SK-N-SH (cell line): Measurements from ENCODE around the gene PEX16. TPM values are rescaled to one million over a fixed set of nuclear protein-coding genes. Genes with fewer than 3 reads are reported as not detected.

Experiments
- CTCF ChIA-PET: fragments of 300-600, 350-600 bp; formaldehyde crosslinking; extraction: SDS; loops from one replicate; lab custom pipeline; 2021; lab: Yijun Ruan, JAX
- POLR2A ChIA-PET: fragments of 350-600 bp; sonication (Branson Sonifier 250); formaldehyde crosslinking; extraction: SDS; loops from one replicate; lab custom pipeline; 2020; ENCODE audit warnings: antibody characterized with exemption, inconsistent platforms; lab: Yijun Ruan, JAX
- DNase-seq: peaks from one replicate; pipeline ENCODE4 v3.0.0; 2012
- H2AFZ ChIP-seq: fragments of 200-600 bp; sonication (generic); 2 replicates; pipeline ENCODE4 v1.8.1; 2016; ENCODE audit warnings: antibody characterized with exemption, mild to moderate bottlenecking, low read depth
- H3F3A ChIP-seq: fragments of 200-600 bp; sonication (generic); replicated peaks from 2 replicates; pipeline ENCODE3; 2016; ENCODE audit warnings: antibody characterized with exemption, mild to moderate bottlenecking; ENCODE audit not compliant: insufficient read depth
- H3K27ac ChIP-seq, 2 experiments: fragments of 200-500 bp in 1 of 2; fragments of 200-600 bp in 1 of 2; sonication (Bioruptor generic) in 1 of 2; sonication (generic), shearing (Covaris generic) in 1 of 2; 2 replicates each; pipeline versions ENCODE4 v1.5.1 to v1.6.1; 2014 to 2016; ENCODE audit warnings: low read depth in 2 of 2, inconsistent platforms in 1 of 2, low read length in 1 of 2, mild to moderate bottlenecking in 1 of 2, mixed read lengths in 1 of 2
- H3K27me3 ChIP-seq: fragments of 200-600 bp; sonication (generic), shearing (Covaris generic); 2 replicates; pipeline ENCODE4 v1.6.1; 2016; ENCODE audit warnings: mixed run types; ENCODE audit not compliant: insufficient read depth
- H3K36me3 ChIP-seq, 2 experiments: fragments of 200-500 bp in 1 of 2; fragments of 200-600 bp in 1 of 2; sonication (Bioruptor generic) in 1 of 2; sonication (generic) in 1 of 2; replicated peaks in 1 of 2; 2 replicates each; pipeline versions ENCODE3 to v1.5.1; 2014 to 2016; ENCODE audit warnings: low read length in 1 of 2, mild to moderate bottlenecking in 1 of 2; ENCODE audit not compliant: insufficient read depth in 2 of 2, control insufficient read depth in 1 of 2
- H3K4me1 ChIP-seq, 2 experiments: fragments of 200-500 bp in 1 of 2; fragments of 200-600 bp in 1 of 2; sonication (Bioruptor generic) in 1 of 2; sonication (generic), shearing (Covaris generic) in 1 of 2; 2 replicates each; pipeline versions ENCODE4 v1.5.1 to v1.6.1; 2014 to 2016; ENCODE audit warnings: low read depth in 1 of 2, low read length in 1 of 2, mixed run types in 1 of 2; ENCODE audit not compliant: insufficient read depth in 2 of 2, control insufficient read depth in 1 of 2
- H3K4me2 ChIP-seq: fragments of 200-600 bp; sonication (generic), shearing (Covaris generic); 2 replicates; pipeline ENCODE4 v1.6.1; 2017; ENCODE audit warnings: mixed run types
- H3K4me3 ChIP-seq, 2 experiments: fragments of 200-500 bp in 1 of 2; fragments of 200-600 bp in 1 of 2; sonication (Bioruptor generic) in 1 of 2; sonication (generic), shearing (Covaris generic) in 1 of 2; 2 replicates each; pipeline versions ENCODE4 v1.5.1 to v1.8.1; 2014 to 2016; ENCODE audit warnings: low read depth in 2 of 2, inconsistent platforms in 1 of 2, low read length in 1 of 2, mild to moderate bottlenecking in 1 of 2, mixed read lengths in 1 of 2, moderate library complexity in 1 of 2
- H3K79me2 ChIP-seq: fragments of 200-600 bp; sonication (generic); 2 replicates; pipeline ENCODE4 v1.8.1; 2017; ENCODE audit warnings: mild to moderate bottlenecking; ENCODE audit not compliant: insufficient read depth
- H3K9ac ChIP-seq: fragments of 200-600 bp; sonication (generic); 2 replicates; pipeline ENCODE4 v1.6.1; 2017; ENCODE audit warnings: mixed run types
- H3K9me2 ChIP-seq: fragments of 200-600 bp; sonication (generic); 2 replicates; pipeline ENCODE4 v1.6.1; 2017; ENCODE audit warnings: mixed run types
- H3K9me3 ChIP-seq: fragments of 200-600 bp; sonication (generic); 2 replicates; pipeline ENCODE4 v1.6.1; 2017; ENCODE audit warnings: mixed run types, mild to moderate bottlenecking, moderate library complexity
- H4K20me1 ChIP-seq: fragments of 200-600 bp; sonication (generic); 2 replicates; pipeline ENCODE4 v1.6.1; 2017; ENCODE audit warnings: mild to moderate bottlenecking, mixed run types; ENCODE audit not compliant: insufficient read depth
- EP300 ChIP-seq, 2 experiments: IDR thresholded peaks; 2 replicates each; pipeline versions ENCODE4 v1.4.0 to v1.6.1; 2012; ENCODE audit warnings: borderline replicate concordance in 1 of 2, low read depth in 1 of 2, low read length in 1 of 2
- FOSL2 ChIP-seq: IDR thresholded peaks from 2 replicates; pipeline ENCODE4 v1.4.0; 2012; ENCODE audit warnings: low read depth, mild to moderate bottlenecking, moderate library complexity, borderline replicate concordance
- FOXJ3 ChIP-seq: sonication (generic); formaldehyde crosslinking; IDR thresholded peaks from 2 replicates; pipeline ENCODE4 v1.5.1; 2020; ENCODE audit warnings: mild to moderate bottlenecking, missing genetic modification reagents
- FOXM1 ChIP-seq: IDR thresholded peaks from 2 replicates; pipeline ENCODE4 v1.4.0; 2012; ENCODE audit warnings: low read depth, mild to moderate bottlenecking
- IRF3 ChIP-seq: fragments of 150-350 bp; IDR thresholded peaks from 2 replicates; pipeline ENCODE4 v1.6.1; 2016; ENCODE audit warnings: mild to moderate bottlenecking, low read depth, low read length
- MEF2A ChIP-seq: IDR thresholded peaks from 2 replicates; pipeline ENCODE4 v1.4.0; 2012; ENCODE audit warnings: low read depth, borderline replicate concordance
- NFIC ChIP-seq: IDR thresholded peaks from 2 replicates; pipeline ENCODE4 v1.4.0; 2012; ENCODE audit warnings: borderline replicate concordance
- NRF1 ChIP-seq: IDR thresholded peaks from 2 replicates; pipeline ENCODE4 v1.6.1; 2012; ENCODE audit warnings: low read depth, mild to moderate bottlenecking, low read length
- PBX3 ChIP-seq: IDR thresholded peaks from 2 replicates; pipeline ENCODE4; 2012
- RCOR1 ChIP-seq: fragments of 150-350 bp; IDR thresholded peaks from 2 replicates; pipeline ENCODE4 v1.6.1; 2017; ENCODE audit warnings: antibody characterized with exemption, low read length
- REST ChIP-seq: IDR thresholded peaks from 2 replicates; pipeline ENCODE4 v1.6.1; 2012; ENCODE audit warnings: mild to moderate bottlenecking, low read depth, low read length, moderate library complexity
- RFX5 ChIP-seq: IDR thresholded peaks from 2 replicates; pipeline ENCODE4 v1.6.1; 2012; ENCODE audit warnings: mild to moderate bottlenecking, improper control_type of control experiment, low read length
- SMC3 ChIP-seq: IDR thresholded peaks from 2 replicates; pipeline ENCODE4 v1.6.1; 2012; ENCODE audit warnings: low read depth, low read length, improper control_type of control experiment
- YY1 ChIP-seq: IDR thresholded peaks from 2 replicates; pipeline ENCODE4 v1.4.0; 2012; ENCODE audit warnings: low read depth, mild to moderate bottlenecking
- WGBS: methylation state at CpG from one replicate; pipeline ENCODE4 v1.1.6; 2017; ENCODE audit warnings: low lambda C conversion rate; 5-methylcytosine and 5-hydroxymethylcytosine counted together
- polyA plus RNA-seq, 3 experiments: library from polyadenylated mRNA; depleted of rRNA; stranded (reverse); fragments of >200 nt; gene quantifications; 2 replicates each; pipeline ENCODE4 v1.2.3, GENCODE V29; 2012

Gene PEX16
- polyA plus RNA-seq, 1 of the 3 experiments (the other 2 are of a cell fraction), result 46.4 TPM

DNA sequence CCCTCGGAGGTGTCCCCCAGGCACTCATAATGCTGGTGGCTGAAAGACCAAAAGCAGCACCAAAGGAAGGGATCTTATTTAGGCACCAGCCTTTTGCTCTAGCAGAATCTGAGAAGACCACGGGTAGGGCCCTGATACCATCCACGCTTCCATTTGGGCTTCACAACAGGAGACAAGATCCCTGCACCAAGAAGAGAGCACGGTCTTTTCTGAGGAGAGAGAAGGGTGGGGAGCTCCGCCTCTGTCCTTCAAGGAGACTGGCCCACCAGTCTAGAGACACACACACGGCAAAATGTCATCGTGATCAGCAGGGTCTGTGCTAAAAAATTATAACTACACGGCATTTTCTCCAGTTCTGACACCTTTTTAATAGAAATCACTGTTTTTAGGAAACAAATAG is 14.5 kb upstream of the PEX16 start:
- CTCF ChIA-PET, result interaction anchor here (0.6 to 1.3 kb wide), 3 partner anchors 59 to 74 kb away, joined by 3 to 5 read pairs (median 5); no protein-coding TSS in a partner anchor

DNA sequence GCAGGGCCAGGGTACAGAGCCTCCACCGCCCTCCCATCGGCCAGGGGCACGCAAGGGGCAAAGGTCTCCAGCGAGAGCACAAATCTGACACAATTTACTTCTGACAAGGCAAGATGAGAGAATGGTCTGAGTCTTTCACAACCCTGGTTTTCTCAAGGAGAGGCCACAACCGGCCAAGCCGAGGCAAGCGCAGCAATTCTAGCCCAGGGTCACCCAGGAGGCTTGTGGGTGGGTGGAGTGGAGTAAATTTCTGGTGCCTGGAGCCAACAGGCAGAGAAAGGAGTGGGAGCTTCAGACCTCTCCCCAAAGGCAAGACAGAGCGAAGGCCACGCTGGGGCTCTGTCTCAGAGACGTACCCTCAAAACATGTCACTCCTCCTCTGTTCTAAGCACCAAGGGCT is 14.1 kb upstream of the PEX16 start:
- H3K9ac ChIP-seq, result no peak overlapping the region
- 100% methylated on average over 10 of the region's 10 CpGs for WGBS
- H3K4me1 ChIP-seq, result peaks cover 0 to 5% of the 10 kb centered on the region in 2 experiments; a peak in 1 of 4 replicates
- no peaks in the 10 kb centered on the region for H3K79me2 ChIP-seq
- H2AFZ ChIP-seq, result no peak overlapping the region
- no peak overlapping the region for H3K27ac ChIP-seq
- no peak overlapping the region for H3K4me3 ChIP-seq
- TF ChIP-seq PBX3 (no peak), FOXJ3 (CRISPR knock-in tag) (no peak), RFX5 (no peak), REST (no peak), MEF2A (no peak), NRF1 (no peak)
- TF ChIP-seq, all 33 proteins: peak for 0
- no peak for DNase-seq
- Histone ChIP-seq H3K27me3 (no peaks in the 10 kb centered on the region), H3F3A (no peaks in the 10 kb centered on the region), H3K36me3 (peaks cover 14 to 37% of the 10 kb centered on the region in 2 experiments), H4K20me1 (no peaks in the 10 kb centered on the region), H3K9me2 (no peaks in the 10 kb centered on the region), H3K4me2 (no peak overlapping the region), H3K9me3 (no peaks in the 10 kb centered on the region)
- POLR2A ChIA-PET, result no interaction called here
- CTCF ChIA-PET, result interaction anchor here (1.3 kb wide), 1 partner anchor 58 kb away, joined by 5 read pairs; no protein-coding TSS in a partner anchor

More for the DNA sequence above, 14.5 kb upstream of the PEX16 start:
- 93% methylated on average over 8 of the region's 8 CpGs for WGBS
- Histone ChIP-seq H3K9ac (no peak overlapping the region), H3K79me2 (no peaks in the 10 kb centered on the region), H3K4me3 (no peak overlapping the region), H3K4me2 (no peak overlapping the region), H3K4me1 (peaks cover 0 to 5% of the 10 kb centered on the region in 2 experiments; a peak in 1 of 4 replicates), H3K9me3 (no peaks in the 10 kb centered on the region), H3K36me3 (peaks cover 14 to 42% of the 10 kb centered on the region in 2 experiments), H2AFZ (no peak overlapping the region), H4K20me1 (no peaks in the 10 kb centered on the region), H3F3A (no peaks in the 10 kb centered on the region), H3K9me2 (no peaks in the 10 kb centered on the region), H3K27me3 (no peaks in the 10 kb centered on the region), H3K27ac (no peak overlapping the region)
- TF ChIP-seq NFIC (no peak), MEF2A (no peak), IRF3 (no peak), PBX3 (no peak), FOXM1 (no peak), SMC3 (no peak), RCOR1 (no peak), YY1 (no peak), FOSL2 (no peak), EP300 (IDR thresholded peaks at IDR 0.05; ENCODE audit: borderline replicate concordance in 1 of 2, low read depth in 1 of 2, low read length in 1 of 2) (no peak)
- DNase-seq, result no peak
- POLR2A ChIA-PET, result no interaction called here
